NOMO-1 (cell line): ENCODE data around the gene SRXN1.

ENCODE experiments used
- DNase-seq, 2 experiments: peaks; one replicate each; lab custom pipeline; 2025; ENCODE audit not compliant: unreplicated experiment in 2 of 2; lab: John Stamatoyannopoulos, UW

SRXN1 gene

GRCh38 chr20:675453-676314 is 22.7 kb upstream of the SRXN1 start, which contains the start of gene SCRT2:
Gene SCRT2, minus strand, starts transcription at chr20:675802. Its CDS starts 201 bp downstream, at chr20:675601.
- peak in 1 of 2 experiments; percentile 20 for DNase-seq

GRCh38 chr20:675033-675452 is 22.0 kb upstream of the SRXN1 start:
- no peak for DNase-seq

GRCh38 chr20:673603-674001 is 20.6 kb upstream of the SRXN1 start:
- DNase-seq = no peak

GRCh38 chr20:672963-673602 is 20.1 kb upstream of the SRXN1 start:
- DNase-seq = no peak

- no peak for DNase-seq
Measured at GRCh38 chr20:671252-672030, 18.4 kb upstream of the SRXN1 start.

- DNase-seq = no peak
Measured at GRCh38 chr20:669573-669972, 16.6 kb upstream of the SRXN1 start.

GRCh38 chr20:668638-669037 is 15.6 kb upstream of the SRXN1 start:
- no peak for DNase-seq

GRCh38 chr20:668050-668449 is 15.1 kb upstream of the SRXN1 start:
- DNase-seq = no peak

GRCh38 chr20:667351-668034 is 14.5 kb upstream of the SRXN1 start:
- peak; percentile 17 to 26 for DNase-seq

- no peak for DNase-seq
Measured at GRCh38 chr20:666877-667276, 13.9 kb upstream of the SRXN1 start.

- DNase-seq = no peak
Measured at GRCh38 chr20:665276-665675, 12.3 kb upstream of the SRXN1 start.

GRCh38 chr20:664576-664975 is 11.6 kb upstream of the SRXN1 start:
- DNase-seq = no peak

GRCh38 chr20:664151-664550 is 11.2 kb upstream of the SRXN1 start:
- no peak for DNase-seq

GRCh38 chr20:663315-664090 is 10.5 kb upstream of the SRXN1 start:
- no peak for DNase-seq

- no peak for DNase-seq
Measured at GRCh38 chr20:662277-663192, 9.5 kb upstream of the SRXN1 start.

GRCh38 chr20:661474-662270 is 8.7 kb upstream of the SRXN1 start:
- no peak for DNase-seq

- no peak for DNase-seq
Measured at GRCh38 chr20:658731-659291, 5.8 kb upstream of the SRXN1 start.

- DNase-seq = no peak
Measured at GRCh38 chr20:658202-658601, 5.2 kb upstream of the SRXN1 start.
